Measurements from ENCODE around the gene LRRC32. TPM values are rescaled to one million over a fixed set of nuclear protein-coding genes. Genes with fewer than 3 reads are reported as not detected.
"Not testable (repeated sequence)": the region's sequence is repeated elsewhere in the genome, so short reads cannot be mapped to it uniquely, and the experiment has no call there.

Gene LRRC32
- total RNA-seq, 1 experiment from 2014 or later = not detected

- Histone ChIP-seq H3K4me3 (no peak overlapping the region), H3K9me3 (peaks cover 6% of the 10 kb centered on the region), H3K36me3 (no peaks in the 10 kb centered on the region), H3K27me3 (peaks cover 4% of the 10 kb centered on the region; the same call in 1 of the 2 replicates)
- DNase-seq = no peak
These were observed 22.5 kb downstream of the LRRC32 start for GRCh38 chr11:76648061-76648460.

- H3K4me3 ChIP-seq = no peak overlapping the region
- no peak for DNase-seq
- peaks cover 6% of the 10 kb centered on the region for H3K9me3 ChIP-seq
- H3K36me3 ChIP-seq = no peaks in the 10 kb centered on the region
- H3K27me3 ChIP-seq = peaks cover 4% of the 10 kb centered on the region; the same call in 1 of the 2 replicates
These were observed 23.5 kb downstream of the LRRC32 start for GRCh38 chr11:76646882-76647534.

GRCh38 chr11:76644591-76644990 lies 26.0 kb downstream of the LRRC32 start:
- no peak for DNase-seq
- H3K27me3 ChIP-seq = peaks cover 4% of the 10 kb centered on the region; the same call in 1 of the 2 replicates
- no peaks in the 10 kb centered on the region for H3K36me3 ChIP-seq
- peaks cover 5% of the 10 kb centered on the region; the same call in 1 of the 2 replicates for H3K9me3 ChIP-seq
- no peak overlapping the region for H3K4me3 ChIP-seq

GRCh38 chr11:76643711-76644110 lies 26.8 kb downstream of the LRRC32 start:
- H3K9me3 ChIP-seq, H3K36me3 ChIP-seq, DNase-seq, H3K27me3 ChIP-seq, H3K4me3 ChIP-seq: not testable (repeated sequence)

GRCh38 chr11:76642341-76642740 lies 28.2 kb downstream of the LRRC32 start:
- no peak for DNase-seq
- H3K36me3 ChIP-seq = no peaks in the 10 kb centered on the region
- peaks cover 5% of the 10 kb centered on the region; the same call in 1 of the 2 replicates for H3K9me3 ChIP-seq
- H3K27me3 ChIP-seq = peaks cover 3% of the 10 kb centered on the region; the same call in 1 of the 2 replicates
- H3K4me3 ChIP-seq = no peak overlapping the region

GRCh38 chr11:76641905-76642304 lies 28.6 kb downstream of the LRRC32 start:
- H3K9me3 ChIP-seq = peaks cover 4% of the 10 kb centered on the region; the same call in 1 of the 2 replicates
- no peaks in the 10 kb centered on the region for H3K36me3 ChIP-seq
- no peak overlapping the region for H3K4me3 ChIP-seq
- H3K27me3 ChIP-seq = no peaks in the 10 kb centered on the region
- DNase-seq = no peak

- H3K4me3 ChIP-seq = no peak overlapping the region
- H3K36me3 ChIP-seq = no peaks in the 10 kb centered on the region
- no peak for DNase-seq
- no peaks in the 10 kb centered on the region for H3K9me3 ChIP-seq
- H3K27me3 ChIP-seq = no peaks in the 10 kb centered on the region
These were observed 30.0 kb downstream of the LRRC32 start for GRCh38 chr11:76640501-76640900.

GRCh38 chr11:76639621-76640020 lies 30.9 kb downstream of the LRRC32 start:
- Histone ChIP-seq H3K36me3 (no peaks in the 10 kb centered on the region), H3K27me3 (no peaks in the 10 kb centered on the region), H3K4me3 (no peak overlapping the region), H3K9me3 (no peaks in the 10 kb centered on the region)
- no peak for DNase-seq

GRCh38 chr11:76638270-76639197 lies 32.0 kb downstream of the LRRC32 start:
- Histone ChIP-seq H3K27me3 (no peaks in the 10 kb centered on the region), H3K36me3 (no peaks in the 10 kb centered on the region), H3K4me3 (no peak overlapping the region), H3K9me3 (no peaks in the 10 kb centered on the region)
- DNase-seq = no peak

GRCh38 chr11:76637491-76638269 lies 32.9 kb downstream of the LRRC32 start:
- Histone ChIP-seq H3K9me3 (no peaks in the 10 kb centered on the region), H3K36me3 (no peaks in the 10 kb centered on the region), H3K4me3 (no peak overlapping the region), H3K27me3 (no peaks in the 10 kb centered on the region)
- DNase-seq = no peak

GRCh38 chr11:76636826-76637460 lies 33.6 kb downstream of the LRRC32 start:
- Histone ChIP-seq H3K9me3 (no peaks in the 10 kb centered on the region), H3K36me3 (no peaks in the 10 kb centered on the region), H3K4me3 (no peak overlapping the region), H3K27me3 (no peaks in the 10 kb centered on the region)
- DNase-seq = no peak

GRCh38 chr11:76635991-76636738 lies 34.4 kb downstream of the LRRC32 start:
- H3K9me3 ChIP-seq = no peaks in the 10 kb centered on the region
- H3K27me3 ChIP-seq = no peaks in the 10 kb centered on the region
- DNase-seq = no peak
- no peak overlapping the region for H3K4me3 ChIP-seq
- no peaks in the 10 kb centered on the region for H3K36me3 ChIP-seq

GRCh38 chr11:76634886-76635285 lies 35.7 kb downstream of the LRRC32 start:
- Histone ChIP-seq H3K4me3 (no peak overlapping the region), H3K9me3 (no peaks in the 10 kb centered on the region), H3K36me3 (no peaks in the 10 kb centered on the region), H3K27me3 (no peaks in the 10 kb centered on the region)
- DNase-seq = no peak

- Histone ChIP-seq H3K27me3 (no peaks in the 10 kb centered on the region), H3K4me3 (no peak overlapping the region), H3K9me3 (no peaks in the 10 kb centered on the region), H3K36me3 (no peaks in the 10 kb centered on the region)
- no peak for DNase-seq
These were observed 38.1 kb downstream of the LRRC32 start for GRCh38 chr11:76632492-76632891.

GRCh38 chr11:76631566-76632308 lies 38.8 kb downstream of the LRRC32 start:
- Histone ChIP-seq H3K36me3 (no peaks in the 10 kb centered on the region), H3K27me3 (no peaks in the 10 kb centered on the region), H3K9me3 (no peaks in the 10 kb centered on the region), H3K4me3 (no peak overlapping the region)
- DNase-seq = no peak

Data from MG63 (cell line).